ENCODE data around the gene BTNL3.

BTNL3 gene

GRCh38 chr5:181050016-181050415 lies 61.4 kb downstream of the BTNL3 start:
- DNase-seq, result no peak

DNA sequence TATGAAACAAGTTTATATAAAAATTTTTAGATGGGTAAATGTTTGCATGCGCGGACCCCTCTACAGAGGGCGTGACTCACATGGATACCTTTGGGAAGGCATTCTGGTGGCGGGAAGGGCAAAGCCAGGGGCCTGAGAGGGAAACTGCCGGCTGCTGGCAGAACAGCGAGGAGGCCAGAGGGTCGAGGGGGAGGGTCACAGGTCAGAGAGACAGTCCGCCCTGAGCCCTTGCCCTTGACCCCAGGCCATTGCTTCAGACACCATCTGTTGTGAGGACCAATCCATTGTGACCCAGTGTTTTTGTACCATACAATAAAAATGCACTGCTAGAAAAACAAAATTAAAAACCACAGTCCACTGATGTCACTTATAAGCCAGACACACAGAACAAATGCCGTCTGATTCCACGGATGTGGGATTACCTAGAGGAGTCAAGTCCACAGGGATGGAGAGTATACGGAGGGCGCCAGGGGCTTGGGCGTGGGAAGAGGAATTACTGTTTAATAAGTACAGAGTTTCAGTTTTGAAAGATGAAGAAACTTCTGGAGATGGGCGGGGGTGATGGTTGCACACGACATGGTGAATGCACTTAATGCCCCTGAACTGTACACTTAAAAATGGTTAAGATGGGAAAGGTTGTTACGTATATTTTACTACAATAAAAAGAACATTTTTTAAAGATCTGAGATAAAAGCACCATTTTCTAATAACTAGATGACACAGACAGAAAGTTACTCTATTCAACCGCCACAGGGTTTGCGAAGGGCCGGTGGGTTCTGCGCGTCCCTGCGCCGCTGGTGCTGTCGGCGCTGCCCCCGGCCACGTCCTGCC lies 63.4 kb downstream of the BTNL3 start:
- no peak for DNase-seq

DNA sequence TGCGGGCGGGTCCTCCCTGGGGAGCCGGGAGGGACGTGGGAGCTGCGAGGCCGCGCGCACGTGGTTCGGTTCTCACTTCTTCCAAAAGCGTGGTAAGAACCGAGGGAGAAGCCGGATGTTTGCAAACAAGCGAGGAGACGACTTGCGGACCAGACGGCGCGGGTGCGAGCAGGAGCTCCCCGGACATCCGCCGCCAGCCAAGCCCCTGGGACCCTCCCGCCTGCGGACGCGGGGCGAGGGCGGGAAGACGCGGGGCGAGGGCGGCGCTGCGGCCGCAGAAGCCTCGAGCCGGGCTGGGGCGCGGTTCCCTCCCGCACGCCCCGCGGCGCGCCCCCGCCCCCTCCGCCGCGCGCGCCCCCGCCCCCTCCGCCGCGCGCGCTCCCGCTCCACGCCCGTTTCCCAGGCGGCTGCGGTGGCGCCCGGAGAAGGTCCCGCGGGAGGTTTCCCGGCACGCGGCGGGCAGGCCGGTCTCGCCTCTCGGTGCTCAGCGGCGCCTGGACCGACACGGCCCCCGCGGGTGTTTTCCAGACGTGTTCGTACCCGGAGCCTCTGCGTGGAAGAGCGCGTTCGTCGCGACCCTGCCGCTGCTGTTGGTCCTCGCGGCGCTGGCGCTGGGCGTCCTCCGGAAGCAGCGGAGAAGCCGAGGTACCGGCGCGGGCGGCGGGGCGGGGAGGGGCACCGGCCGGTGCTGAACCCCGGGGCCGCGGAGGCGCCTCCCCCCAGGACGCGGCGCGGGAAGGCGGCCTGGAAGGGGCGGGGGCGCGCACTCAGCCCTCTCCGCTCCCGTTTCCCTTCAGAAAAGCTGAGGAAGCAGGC lies 64.2 kb downstream of the BTNL3 start:
- DNase-seq, result no peak

- no peak for DNase-seq
These were observed 65.0 kb downstream of the BTNL3 start for GRCh38 chr5:181053488-181054121.

- DNase-seq, result no peak
These were observed 65.5 kb downstream of the BTNL3 start for GRCh38 chr5:181054138-181054537.

DNA sequence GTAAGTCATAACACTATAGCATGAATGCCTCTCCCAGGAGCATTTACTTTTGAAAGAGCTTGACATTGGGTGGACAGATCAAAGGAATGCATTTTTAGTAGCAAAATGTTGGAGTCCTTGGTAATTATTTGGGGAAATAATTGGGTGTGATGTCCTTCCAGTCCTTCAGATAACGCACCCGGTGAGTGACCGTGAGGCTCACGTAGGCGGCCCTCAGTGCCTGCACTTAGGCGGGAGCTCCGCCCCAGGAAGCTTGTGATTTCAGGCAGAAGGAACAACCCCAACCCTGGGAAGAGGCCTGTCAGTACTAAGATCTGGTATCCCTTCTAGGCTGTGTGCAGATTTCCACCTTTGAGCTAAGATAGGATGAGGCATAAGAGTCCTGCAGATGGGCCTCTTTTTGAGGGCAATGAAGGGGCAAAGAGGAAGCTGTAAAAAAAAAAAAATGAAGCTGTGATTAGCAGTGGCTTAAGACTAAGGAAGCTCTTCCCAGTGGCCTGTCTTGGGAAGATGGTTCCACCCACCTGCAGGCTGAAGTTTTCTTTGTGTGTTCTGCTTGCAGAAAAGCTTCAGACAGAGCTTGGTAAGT lies 66.3 kb downstream of the BTNL3 start:
- no peak for DNase-seq
